GM12864 (cell line): Measurements from ENCODE around the gene CDH10.

Experiments
- DNase-seq: peaks from one replicate; pipeline ENCODE4 v3.0.0-alpha.2; 2011; ENCODE audit warnings: low read depth
- H3K4me3 ChIP-seq: 2 replicates; pipeline ENCODE4 v1.5.1; 2011; ENCODE audit warnings: mild to moderate bottlenecking, low read depth, low read length, control low read depth
- TF ChIP-seq, protein P1 (sequence below): IDR thresholded peaks from 2 replicates; pipeline ENCODE4 v1.5.1; 2011; ENCODE audit warnings: low read depth, mild to moderate bottlenecking, moderate library complexity, low read length, control low read depth, inconsistent platforms; ENCODE audit errors: missing control alignments

The CDH10 gene

DNA sequence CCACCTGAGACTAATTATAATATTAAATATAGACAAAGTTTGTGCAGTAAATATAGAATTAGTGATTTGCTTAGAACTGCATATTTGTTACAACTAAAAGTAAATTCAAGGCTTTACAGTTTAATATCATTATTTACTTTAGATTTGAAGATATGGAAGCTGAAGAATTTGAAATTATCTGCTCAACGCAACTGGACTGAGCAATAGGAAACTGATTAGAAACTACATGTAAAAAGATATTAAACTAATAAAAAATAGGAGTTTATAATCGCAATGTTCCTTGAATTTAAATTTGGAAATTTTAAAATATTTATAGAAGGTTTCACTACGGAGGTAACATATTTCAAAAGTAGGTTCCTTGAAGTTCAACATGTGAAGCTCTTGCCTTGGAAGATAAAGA, 55.2 kb downstream of the CDH10 start:
- no peak for DNase-seq
- no peak overlapping the region for H3K4me3 ChIP-seq
- TF ChIP-seq, protein P1, sequence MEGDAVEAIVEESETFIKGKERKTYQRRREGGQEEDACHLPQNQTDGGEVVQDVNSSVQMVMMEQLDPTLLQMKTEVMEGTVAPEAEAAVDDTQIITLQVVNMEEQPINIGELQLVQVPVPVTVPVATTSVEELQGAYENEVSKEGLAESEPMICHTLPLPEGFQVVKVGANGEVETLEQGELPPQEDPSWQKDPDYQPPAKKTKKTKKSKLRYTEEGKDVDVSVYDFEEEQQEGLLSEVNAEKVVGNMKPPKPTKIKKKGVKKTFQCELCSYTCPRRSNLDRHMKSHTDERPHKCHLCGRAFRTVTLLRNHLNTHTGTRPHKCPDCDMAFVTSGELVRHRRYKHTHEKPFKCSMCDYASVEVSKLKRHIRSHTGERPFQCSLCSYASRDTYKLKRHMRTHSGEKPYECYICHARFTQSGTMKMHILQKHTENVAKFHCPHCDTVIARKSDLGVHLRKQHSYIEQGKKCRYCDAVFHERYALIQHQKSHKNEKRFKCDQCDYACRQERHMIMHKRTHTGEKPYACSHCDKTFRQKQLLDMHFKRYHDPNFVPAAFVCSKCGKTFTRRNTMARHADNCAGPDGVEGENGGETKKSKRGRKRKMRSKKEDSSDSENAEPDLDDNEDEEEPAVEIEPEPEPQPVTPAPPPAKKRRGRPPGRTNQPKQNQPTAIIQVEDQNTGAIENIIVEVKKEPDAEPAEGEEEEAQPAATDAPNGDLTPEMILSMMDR = no peak

DNA sequence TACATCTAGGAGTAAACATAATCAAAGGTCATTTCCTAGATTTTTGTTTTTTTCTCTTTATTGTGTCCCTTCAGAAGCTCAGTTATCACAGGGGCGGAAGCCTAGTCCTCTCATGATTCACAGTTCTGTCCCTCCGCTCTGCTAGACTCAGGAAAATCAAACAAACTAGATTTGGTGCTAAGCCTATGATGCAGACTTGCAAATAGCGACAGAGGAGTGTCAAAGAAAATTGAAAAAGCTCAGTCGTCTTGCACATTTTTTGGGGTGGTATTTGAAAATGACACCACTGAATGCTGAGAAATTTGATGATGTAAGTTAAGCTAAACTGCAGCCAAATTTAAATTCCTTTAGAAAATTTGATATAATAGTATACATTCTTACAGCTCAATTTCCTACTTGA, 59.0 kb downstream of the CDH10 start:
- DNase-seq = no peak
- TF ChIP-seq, protein P1 = no peak
- H3K4me3 ChIP-seq = no peak overlapping the region

DNA sequence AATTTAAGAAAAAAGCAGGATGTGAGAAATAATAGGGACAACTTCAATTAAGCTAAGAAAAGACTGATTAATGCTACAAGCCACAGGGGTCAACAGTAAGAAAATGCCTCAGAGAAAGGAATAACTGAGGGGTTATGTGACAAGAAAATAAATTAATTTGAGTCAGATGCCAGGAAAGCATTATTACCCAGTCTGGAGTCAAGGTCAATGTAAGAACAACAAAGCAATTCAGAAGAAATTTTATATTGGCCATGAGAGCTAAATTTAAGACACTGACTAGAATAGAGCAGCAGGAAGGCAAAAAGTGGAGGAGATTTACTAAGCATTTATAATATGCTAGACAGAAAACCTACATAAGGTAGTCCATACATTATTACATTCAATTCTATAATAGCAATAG, 73.5 kb downstream of the CDH10 start:
- TF ChIP-seq, protein P1 = no peak
- no peak overlapping the region for H3K4me3 ChIP-seq
- DNase-seq = no peak

DNA sequence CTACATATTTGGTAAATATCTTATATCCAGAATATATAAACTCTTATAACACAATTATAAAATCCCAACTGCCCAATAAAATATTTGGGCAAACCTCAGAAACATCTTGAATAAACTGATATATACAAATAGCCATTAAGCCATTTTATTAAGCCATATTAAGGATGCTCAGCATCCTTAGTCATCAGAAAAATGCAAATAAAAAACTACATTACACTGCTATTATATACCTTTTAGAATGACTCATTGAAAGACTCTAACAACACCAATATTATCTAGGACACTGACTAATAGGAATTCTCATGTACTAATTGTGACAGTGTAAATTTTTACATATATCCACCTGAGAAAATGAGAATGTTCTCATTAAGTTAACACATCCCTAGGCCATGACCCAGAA, 77.8 kb downstream of the CDH10 start:
- TF ChIP-seq, protein P1 = no peak
- H3K4me3 ChIP-seq = no peak overlapping the region
- DNase-seq = no peak

DNA sequence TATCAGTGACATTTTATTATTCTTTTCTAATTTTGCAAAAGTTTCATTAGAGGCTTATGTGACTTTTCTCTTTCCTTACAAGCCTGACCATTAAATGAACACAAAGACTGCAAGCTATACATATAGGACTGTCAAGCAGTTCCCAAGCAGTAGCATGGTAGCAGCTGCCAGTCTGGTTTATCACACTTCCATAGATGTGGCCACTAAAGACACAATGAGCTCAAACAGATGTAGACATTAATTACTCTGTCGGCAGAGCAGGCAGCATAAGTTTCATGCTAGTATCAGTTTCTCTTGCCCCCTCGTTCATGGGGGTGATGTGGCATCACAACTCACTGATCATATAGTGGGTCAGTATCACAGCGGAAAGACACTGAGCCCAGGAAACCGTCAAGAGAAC, 89.5 kb downstream of the CDH10 start:
- TF ChIP-seq, protein P1 = no peak
- no peak overlapping the region for H3K4me3 ChIP-seq
- no peak for DNase-seq

DNA sequence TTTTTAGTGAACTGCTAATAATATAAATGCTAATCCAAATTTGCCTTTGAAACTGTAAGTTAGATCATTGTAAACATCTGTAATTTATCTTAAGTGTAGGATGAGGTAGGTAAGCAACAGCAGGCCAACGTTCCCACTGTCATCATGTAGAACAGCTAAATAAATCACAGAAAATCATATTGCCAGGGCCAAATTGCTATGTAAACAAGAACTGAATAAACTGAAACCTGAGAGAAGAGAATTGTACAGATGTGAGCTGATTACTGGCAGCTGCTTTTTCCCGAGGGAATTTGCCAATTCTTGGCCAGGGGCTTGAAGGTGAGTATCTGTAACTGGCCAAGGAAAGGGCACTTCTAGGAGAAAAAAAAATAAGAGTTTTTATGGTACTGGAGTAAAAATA, 97.6 kb downstream of the CDH10 start:
- TF ChIP-seq, protein P1 = no peak
- H3K4me3 ChIP-seq = no peak overlapping the region
- DNase-seq = no peak

DNA sequence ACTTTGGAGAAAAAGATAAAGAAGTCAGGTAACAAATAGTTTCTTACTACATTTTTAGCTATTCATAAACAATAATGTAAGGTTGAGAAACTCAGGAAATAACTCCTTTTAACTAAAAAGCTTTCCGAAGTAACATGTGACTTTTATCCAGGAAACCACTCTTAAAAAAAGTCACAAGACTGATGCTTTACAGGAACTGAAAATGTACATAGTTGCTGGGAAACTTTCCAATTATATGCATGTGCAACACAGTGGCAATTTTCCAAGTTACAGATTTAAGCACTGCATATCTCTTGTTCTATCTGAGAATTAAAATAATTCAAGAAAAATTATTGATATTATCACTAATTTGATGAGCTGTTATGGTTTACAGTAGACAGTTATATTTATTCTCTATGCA, 105.2 kb downstream of the CDH10 start:
- H3K4me3 ChIP-seq = no peak overlapping the region
- TF ChIP-seq, protein P1 = no peak
- no peak for DNase-seq
